Endometrium (tissue), 2 donors: ENCODE results near the gene OVAAL.

Source experiments
- FAIRE-seq: peaks from 2 replicates; lab custom pipeline; 2012; peaks lifted over from hg19 to GRCh38; lab: Jason Lieb, UNC
- donor health status: control.
- donor health status: control.

Gene OVAAL

GRCh38 chr1:180609643-180610555 lies 51.1 kb downstream of the OVAAL start:
- no peak for FAIRE-seq

- FAIRE-seq = no peak
These were observed 51.8 kb downstream of the OVAAL start for GRCh38 chr1:180610556-180611015.

GRCh38 chr1:180611016-180611930 lies 52.5 kb downstream of the OVAAL start:
- no peak for FAIRE-seq

- FAIRE-seq = no peak
These were observed 53.9 kb downstream of the OVAAL start for GRCh38 chr1:180612632-180613031.

- FAIRE-seq = no peak
These were observed 56.0 kb downstream of the OVAAL start for GRCh38 chr1:180614730-180615129.

- FAIRE-seq = no peak
These were observed 56.9 kb downstream of the OVAAL start for GRCh38 chr1:180615493-180616290.
